ENCODE measurements around the gene ALKBH3. TPM values are rescaled to one million over a fixed set of nuclear protein-coding genes. Genes with fewer than 3 reads are reported as not detected.

Gene ALKBH3
- total RNA-seq, 2 donors from 2014 or later: 10.5 to 19.8 TPM

GRCh38 chr11:43856993-43857392 lies 23.6 kb upstream of the ALKBH3 start:
- Histone ChIP-seq H3K9me3 (peaks cover 0 to 7% of the 10 kb centered on the region in 2 donors), H3K27ac (no peak overlapping the region), H3K4me3 (no peak overlapping the region), H3K36me3 (peaks cover 36% of the 10 kb centered on the region), H3K27me3 (no peaks in the 10 kb centered on the region), H3K4me1 (no peaks in the 10 kb centered on the region)
- no peak for DNase-seq (ENCODE audit: low spot score)
- TF ChIP-seq CTCF (IDR thresholded peaks at IDR 0.05): no peak

GRCh38 chr11:43861141-43861540 lies 19.5 kb upstream of the ALKBH3 start:
- H3K9me3 ChIP-seq: peaks cover 0 to 7% of the 10 kb centered on the region in 2 donors
- no peak for TF ChIP-seq CTCF (IDR thresholded peaks at IDR 0.05)
- H3K36me3 ChIP-seq: peaks cover 15% of the 10 kb centered on the region
- no peak overlapping the region for H3K27ac ChIP-seq
- DNase-seq (ENCODE audit: low spot score): no peak
- no peaks in the 10 kb centered on the region for H3K27me3 ChIP-seq
- no peak overlapping the region for H3K4me3 ChIP-seq
- H3K4me1 ChIP-seq: no peaks in the 10 kb centered on the region

GRCh38 chr11:43866520-43866919 lies 14.1 kb upstream of the ALKBH3 start:
- Histone ChIP-seq H3K27me3 (no peaks in the 10 kb centered on the region), H3K4me1 (no peaks in the 10 kb centered on the region), H3K27ac (no peak overlapping the region), H3K9me3 (no peaks in the 10 kb centered on the region), H3K36me3 (no peaks in the 10 kb centered on the region), H3K4me3 (no peak overlapping the region)
- TF ChIP-seq CTCF (IDR thresholded peaks at IDR 0.05): no peak
- no peak for DNase-seq (ENCODE audit: low spot score)

- Histone ChIP-seq H3K4me1 (no peaks in the 10 kb centered on the region), H3K27ac (no peak overlapping the region), H3K36me3 (no peaks in the 10 kb centered on the region), H3K9me3 (no peaks in the 10 kb centered on the region), H3K4me3 (no peak overlapping the region), H3K27me3 (no peaks in the 10 kb centered on the region)
- no peak for TF ChIP-seq CTCF (IDR thresholded peaks at IDR 0.05)
- no peak for DNase-seq (ENCODE audit: low spot score)
Measured at GRCh38 chr11:43866969-43867368, 13.7 kb upstream of the ALKBH3 start.

GRCh38 chr11:43868852-43869567 lies 11.6 kb upstream of the ALKBH3 start:
- TF ChIP-seq CTCF (IDR thresholded peaks at IDR 0.05): no peak
- Histone ChIP-seq H3K36me3 (no peaks in the 10 kb centered on the region), H3K27ac (no peak overlapping the region), H3K9me3 (no peaks in the 10 kb centered on the region), H3K4me3 (no peak overlapping the region), H3K27me3 (no peaks in the 10 kb centered on the region), H3K4me1 (no peaks in the 10 kb centered on the region)
- no peak for DNase-seq (ENCODE audit: low spot score)

GRCh38 chr11:43871051-43871450 lies 9.6 kb upstream of the ALKBH3 start:
- H3K36me3 ChIP-seq: no peaks in the 10 kb centered on the region

More at GRCh38 chr11:43871051-43871450, 9.6 kb upstream of the ALKBH3 start:
- no peaks in the 10 kb centered on the region for H3K4me1 ChIP-seq
- no peak overlapping the region for H3K27ac ChIP-seq
- TF ChIP-seq CTCF (IDR thresholded peaks at IDR 0.05): no peak
- H3K9me3 ChIP-seq: no peaks in the 10 kb centered on the region
- DNase-seq (ENCODE audit: low spot score): no peak
- H3K27me3 ChIP-seq: no peaks in the 10 kb centered on the region
- H3K4me3 ChIP-seq: no peak overlapping the region

Data from right atrium auricular region (tissue), 2 donors.